OCI-LY3 (cell line): ENCODE measurements around the gene TICRR.

Source experiments
- EZH2phosphoT487 ChIP-seq: fragments of 200-600 bp; shearing (Covaris generic); IDR thresholded peaks from 2 replicates; pipeline ENCODE4 v1.6.1; 2018; ENCODE audit warnings: antibody characterized with exemption, mixed run types, low read depth
- TF ChIP-seq, protein P1 (sequence below): fragments of 200-600, 300-600 bp; sonication (generic); IDR thresholded peaks from 2 replicates; pipeline ENCODE4 v1.5.1; 2014; ENCODE audit warnings: antibody characterized with exemption, low read length, low read depth

- TF ChIP-seq, protein P1, sequence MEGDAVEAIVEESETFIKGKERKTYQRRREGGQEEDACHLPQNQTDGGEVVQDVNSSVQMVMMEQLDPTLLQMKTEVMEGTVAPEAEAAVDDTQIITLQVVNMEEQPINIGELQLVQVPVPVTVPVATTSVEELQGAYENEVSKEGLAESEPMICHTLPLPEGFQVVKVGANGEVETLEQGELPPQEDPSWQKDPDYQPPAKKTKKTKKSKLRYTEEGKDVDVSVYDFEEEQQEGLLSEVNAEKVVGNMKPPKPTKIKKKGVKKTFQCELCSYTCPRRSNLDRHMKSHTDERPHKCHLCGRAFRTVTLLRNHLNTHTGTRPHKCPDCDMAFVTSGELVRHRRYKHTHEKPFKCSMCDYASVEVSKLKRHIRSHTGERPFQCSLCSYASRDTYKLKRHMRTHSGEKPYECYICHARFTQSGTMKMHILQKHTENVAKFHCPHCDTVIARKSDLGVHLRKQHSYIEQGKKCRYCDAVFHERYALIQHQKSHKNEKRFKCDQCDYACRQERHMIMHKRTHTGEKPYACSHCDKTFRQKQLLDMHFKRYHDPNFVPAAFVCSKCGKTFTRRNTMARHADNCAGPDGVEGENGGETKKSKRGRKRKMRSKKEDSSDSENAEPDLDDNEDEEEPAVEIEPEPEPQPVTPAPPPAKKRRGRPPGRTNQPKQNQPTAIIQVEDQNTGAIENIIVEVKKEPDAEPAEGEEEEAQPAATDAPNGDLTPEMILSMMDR: no peak
- TF ChIP-seq EZH2phosphoT487: no peak
These were observed 53.8 kb downstream of the TICRR start for GRCh38 chr15:89628806-89629715.
